HEK293 (cell line): Measurements from ENCODE around the gene SAMD1.

Experiments
- IKZF3 ChIP-seq: fragments of 450-650 bp; IDR thresholded peaks from 2 replicates; pipeline ENCODE4 v1.5.0; 2018; ENCODE audit warnings: missing biosample characterization, mild to moderate bottlenecking, missing genetic modification characterization, moderate library complexity
- KLF1 ChIP-seq: fragments of 450-650 bp; formaldehyde crosslinking; IDR thresholded peaks from 2 replicates; pipeline ENCODE4 v1.5.1; 2016; ENCODE audit warnings: missing biosample characterization, missing genetic modification characterization
- KLF10 ChIP-seq: fragments of 450-650 bp; IDR thresholded peaks from 2 replicates; pipeline ENCODE4 v1.5.1; 2018; ENCODE audit warnings: missing biosample characterization, mild to moderate bottlenecking, missing genetic modification characterization
- KLF8 ChIP-seq: fragments of 450-650 bp; formaldehyde crosslinking; IDR thresholded peaks from 2 replicates; pipeline ENCODE4 v1.5.1; 2016; ENCODE audit warnings: missing biosample characterization, missing genetic modification characterization
- KLF9 ChIP-seq: fragments of 450-650 bp; formaldehyde crosslinking; IDR thresholded peaks from 2 replicates; pipeline ENCODE4 v1.5.1; 2016; ENCODE audit warnings: missing biosample characterization, missing genetic modification characterization, low read depth
- MZF1 ChIP-seq: fragments of 450-650 bp; formaldehyde crosslinking; IDR thresholded peaks from 2 replicates; pipeline ENCODE4 v1.5.1; 2017; ENCODE audit warnings: missing biosample characterization, missing genetic modification characterization, borderline replicate concordance
- PRDM6 ChIP-seq: fragments of 450-650 bp; formaldehyde crosslinking; IDR thresholded peaks from 2 replicates; pipeline ENCODE4 v1.5.1; 2017; ENCODE audit warnings: missing biosample characterization, missing genetic modification characterization
- TRIM28 ChIP-seq: IDR thresholded peaks from 2 replicates; pipeline ENCODE4 v1.6.1; 2011; ENCODE audit warnings: low read length, control low read depth, borderline replicate concordance
- YY2 ChIP-seq: fragments of 450-650 bp; formaldehyde crosslinking; IDR thresholded peaks from 2 replicates; pipeline ENCODE4 v1.5.1; 2016; ENCODE audit warnings: missing biosample characterization, missing genetic modification characterization
- ZBTB10 ChIP-seq: fragments of 450-650 bp; formaldehyde crosslinking; IDR thresholded peaks from 2 replicates; pipeline ENCODE4 v1.5.1; 2016; ENCODE audit warnings: missing biosample characterization, missing genetic modification characterization
- ZBTB6 ChIP-seq: fragments of 450-650 bp; formaldehyde crosslinking; IDR thresholded peaks from 2 replicates; pipeline ENCODE4 v1.5.1; 2017; ENCODE audit warnings: missing biosample characterization, missing genetic modification characterization
- ZIC2 ChIP-seq: fragments of 450-650 bp; formaldehyde crosslinking; IDR thresholded peaks from 2 replicates; pipeline ENCODE4 v1.5.1; 2016; ENCODE audit warnings: missing biosample characterization, missing genetic modification characterization
- ZNF114 ChIP-seq: fragments of 450-650 bp; formaldehyde crosslinking; IDR thresholded peaks from 2 replicates; pipeline ENCODE4 v1.5.0; 2017; ENCODE audit warnings: missing biosample characterization, missing genetic modification characterization
- ZNF138 ChIP-seq: fragments of 450-650 bp; formaldehyde crosslinking; IDR thresholded peaks from 2 replicates; pipeline ENCODE4 v1.5.1; 2016; ENCODE audit warnings: missing biosample characterization, missing genetic modification characterization, borderline replicate concordance
- ZNF155 ChIP-seq: fragments of 450-650 bp; formaldehyde crosslinking; IDR thresholded peaks from 2 replicates; pipeline ENCODE4 v1.5.1; 2016; ENCODE audit warnings: missing biosample characterization, missing genetic modification characterization
- ZNF174 ChIP-seq: fragments of 450-650 bp; formaldehyde crosslinking; IDR thresholded peaks from 2 replicates; pipeline ENCODE4 v1.5.0; 2017; ENCODE audit warnings: missing biosample characterization, mild to moderate bottlenecking, missing genetic modification characterization
- ZNF184 ChIP-seq: fragments of 450-650 bp; IDR thresholded peaks from 2 replicates; pipeline ENCODE4 v1.5.1; 2018; ENCODE audit warnings: missing biosample characterization, mild to moderate bottlenecking, missing genetic modification characterization
- ZNF202 ChIP-seq: fragments of 450-650 bp; formaldehyde crosslinking; IDR thresholded peaks from 2 replicates; pipeline ENCODE4 v1.5.1; 2016; ENCODE audit warnings: missing biosample characterization, missing genetic modification characterization, borderline replicate concordance
- ZNF274 ChIP-seq, 2 experiments: fragments of 200-500 bp in 1 of 2; fragments of 450-650 bp in 1 of 2; sonication (Bioruptor generic) in 1 of 2; formaldehyde crosslinking in 1 of 2; IDR thresholded peaks; 2 replicates each; pipeline versions ENCODE4 v1.5.1 to v1.6.1; 2014 to 2016; ENCODE audit warnings: borderline replicate concordance in 1 of 2, inconsistent platforms in 1 of 2, low read length in 1 of 2, missing biosample characterization in 1 of 2, missing genetic modification characterization in 1 of 2
- ZNF292 ChIP-seq: fragments of 450-650 bp; formaldehyde crosslinking; IDR thresholded peaks from 2 replicates; pipeline ENCODE4 v1.5.1; 2016; ENCODE audit warnings: low read depth, missing biosample characterization, missing genetic modification characterization, borderline replicate concordance
- ZNF416 ChIP-seq: fragments of 450-650 bp; formaldehyde crosslinking; IDR thresholded peaks from 2 replicates; pipeline ENCODE4 v1.5.1; 2016; ENCODE audit warnings: missing biosample characterization, missing genetic modification characterization
- ZNF426 ChIP-seq: fragments of 450-650 bp; formaldehyde crosslinking; IDR thresholded peaks from 2 replicates; pipeline ENCODE4 v1.5.1; 2017; ENCODE audit warnings: missing biosample characterization, missing genetic modification characterization, mild to moderate bottlenecking, inconsistent platforms, moderate library complexity
- ZNF449 ChIP-seq: fragments of 450-650 bp; formaldehyde crosslinking; IDR thresholded peaks from 2 replicates; pipeline ENCODE4 v1.5.1; 2017; ENCODE audit warnings: missing biosample characterization, mild to moderate bottlenecking, missing genetic modification characterization, moderate library complexity
- ZNF510 ChIP-seq: fragments of 450-650 bp; formaldehyde crosslinking; IDR thresholded peaks from 2 replicates; pipeline ENCODE4 v1.5.1; 2018; ENCODE audit warnings: mild to moderate bottlenecking, missing genetic modification characterization, missing biosample characterization; ENCODE audit not compliant: insufficient replicate concordance
- ZNF529 ChIP-seq: fragments of 450-650 bp; formaldehyde crosslinking; IDR thresholded peaks from 2 replicates; pipeline ENCODE4 v1.5.1; 2017; ENCODE audit warnings: missing genetic modification characterization, missing biosample characterization; ENCODE audit not compliant: insufficient replicate concordance
- ZNF555 ChIP-seq: fragments of 450-650 bp; formaldehyde crosslinking; conservative IDR thresholded peaks from 2 replicates; pipeline ENCODE4 v1.5.1; 2017; ENCODE audit warnings: missing biosample characterization, mild to moderate bottlenecking, missing genetic modification characterization, inconsistent platforms
- ZNF600 ChIP-seq: fragments of 450-650 bp; formaldehyde crosslinking; IDR thresholded peaks from 2 replicates; pipeline ENCODE4 v1.5.1; 2016; ENCODE audit warnings: missing biosample characterization, missing genetic modification characterization
- ZNF654 ChIP-seq: fragments of 450-650 bp; formaldehyde crosslinking; IDR thresholded peaks from 2 replicates; pipeline ENCODE4 v1.5.1; 2016; ENCODE audit warnings: low read depth, missing biosample characterization, missing genetic modification characterization
- ZNF658 ChIP-seq: fragments of 450-650 bp; formaldehyde crosslinking; IDR thresholded peaks from 2 replicates; pipeline ENCODE4; 2016; ENCODE audit warnings: missing biosample characterization, missing genetic modification characterization
- ZNF660 ChIP-seq: fragments of 450-650 bp; IDR thresholded peaks from 2 replicates; pipeline ENCODE4 v1.5.1; 2018; ENCODE audit warnings: missing biosample characterization, mild to moderate bottlenecking, missing genetic modification characterization
- TF ChIP-seq, protein P1 (sequence below): fragments of 450-650 bp; formaldehyde crosslinking; IDR thresholded peaks from 2 replicates; pipeline ENCODE4 v1.5.1; 2016; ENCODE audit warnings: missing biosample characterization, missing genetic modification characterization

SAMD1 gene

DNA sequence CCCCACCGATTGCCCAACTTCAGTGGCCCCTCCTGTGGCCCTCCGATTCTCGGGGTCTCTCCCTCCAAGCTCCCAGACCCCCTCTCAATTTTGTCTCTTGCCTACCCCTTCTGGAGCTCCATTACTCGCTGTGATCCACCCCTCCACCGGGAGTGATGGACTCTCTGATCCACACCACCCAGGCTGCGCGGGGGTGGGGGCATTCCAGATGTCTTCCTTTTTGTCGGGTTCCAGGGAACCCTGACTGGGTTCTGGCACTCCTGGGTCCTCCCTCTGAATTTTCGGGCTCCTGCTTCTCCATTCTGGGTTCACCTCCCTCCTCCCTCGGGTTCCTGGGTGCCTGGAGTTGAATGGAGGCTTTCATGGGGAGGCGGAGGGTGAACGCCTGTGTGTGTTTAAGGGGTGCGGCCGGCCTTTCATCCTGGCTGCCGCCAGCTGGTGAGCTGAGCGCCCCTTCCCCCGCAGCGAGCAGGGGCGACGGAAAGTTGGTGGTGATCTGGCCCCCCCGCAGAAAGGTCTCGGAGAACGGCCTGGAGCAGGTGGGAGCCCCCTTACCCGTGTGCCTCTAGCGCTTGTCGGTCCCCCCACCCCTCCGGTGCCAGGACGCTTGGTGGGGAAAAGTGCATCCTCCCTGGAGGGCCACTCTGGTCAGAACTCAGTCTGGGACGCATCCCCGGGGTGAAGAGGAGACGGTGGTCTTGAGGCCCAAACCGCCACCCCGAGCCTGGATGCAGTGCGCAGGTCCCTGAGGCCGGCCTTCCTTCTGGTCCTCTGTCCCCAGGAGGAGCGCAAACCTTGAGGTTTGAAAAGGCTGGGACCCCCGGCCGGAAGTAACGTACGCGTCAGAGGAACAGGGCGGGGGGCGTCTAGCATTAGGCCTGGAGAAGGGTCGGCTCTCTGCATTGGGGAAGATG lies 16.4 kb downstream of the SAMD1 start (continued):
- TF ChIP-seq ZNF654 (tag by site-specific recombination) (no peak), ZNF658 (tag by site-specific recombination) (no peak), ZNF138 (tag by site-specific recombination) (no peak), ZNF510 (no peak), ZNF184 (no peak), ZNF529 (tag by site-specific recombination) (no peak), ZNF555 (tag by site-specific recombination) (no peak), KLF10 (tag by site-specific recombination) (no peak), ZIC2 (no peak), ZBTB6 (0 out of 2 replicates have a peak, but pooled peaks have one; percentile 59), ZNF416 (no peak), MZF1 (no peak), ZNF292 (tag by site-specific recombination) (no peak), PRDM6 (tag by site-specific recombination) (no peak), ZNF174 (tag by site-specific recombination) (no peak), IKZF3 (tag by site-specific recombination) (no peak), ZNF155 (tag by site-specific recombination) (no peak), ZBTB10 (tag by site-specific recombination) (peak; percentile 71), ZNF660 (tag by site-specific recombination) (no peak), KLF9 (tag by site-specific recombination) (peak; percentile 27; the same call in 1 of the 2 replicates), YY2 (0 out of 2 replicates have a peak, but pooled peaks have one; percentile 29), ZNF426 (tag by site-specific recombination) (no peak), ZNF202 (tag by site-specific recombination) (no peak), ZNF600 (tag by site-specific recombination) (peak; percentile 95), ZNF114 (tag by site-specific recombination) (no peak), TRIM28 (no peak), ZNF449 (tag by site-specific recombination) (no peak), KLF1 (peak; percentile 99), ZNF274 (IDR thresholded peaks at IDR 0.05; ENCODE audit: low read length) (no peak), ZNF274 (tag by site-specific recombination; IDR thresholded peaks at IDR 0.05; ENCODE audit: borderline replicate concordance) (no peak), KLF8 (tag by site-specific recombination) (peak; percentile 16; the same call in 1 of the 2 replicates)
- TF ChIP-seq, protein P1, sequence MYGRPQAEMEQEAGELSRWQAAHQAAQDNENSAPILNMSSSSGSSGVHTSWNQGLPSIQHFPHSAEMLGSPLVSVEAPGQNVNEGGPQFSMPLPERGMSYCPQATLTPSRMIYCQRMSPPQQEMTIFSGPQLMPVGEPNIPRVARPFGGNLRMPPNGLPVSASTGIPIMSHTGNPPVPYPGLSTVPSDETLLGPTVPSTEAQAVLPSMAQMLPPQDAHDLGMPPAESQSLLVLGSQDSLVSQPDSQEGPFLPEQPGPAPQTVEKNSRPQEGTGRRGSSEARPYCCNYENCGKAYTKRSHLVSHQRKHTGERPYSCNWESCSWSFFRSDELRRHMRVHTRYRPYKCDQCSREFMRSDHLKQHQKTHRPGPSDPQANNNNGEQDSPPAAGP (tag by site-specific recombination): peak; percentile 18; the same call in 1 of the 2 replicates
